Measurements from ENCODE around the gene FAM120B.

Gene FAM120B

DNA sequence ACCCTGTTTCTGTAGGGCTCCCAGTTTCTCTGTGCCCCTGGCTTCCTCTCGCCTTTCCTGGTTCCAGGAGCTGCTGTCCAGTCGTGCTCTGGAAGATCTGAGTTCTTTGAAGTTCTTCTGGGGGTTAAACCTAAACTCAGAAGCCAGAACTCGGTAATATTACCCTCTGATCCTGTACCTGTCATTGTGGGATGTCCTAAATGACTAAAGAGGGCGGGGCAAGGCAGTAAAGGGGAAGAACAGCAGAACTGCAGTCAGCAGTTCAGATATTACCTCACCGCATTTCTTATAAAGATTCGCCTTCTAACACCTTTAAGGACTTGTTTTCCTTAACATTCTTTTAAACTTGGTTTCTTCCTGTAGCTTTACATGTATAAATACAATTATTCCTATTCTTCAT lies 63.9 kb downstream of the FAM120B start:
- Mint-ChIP-seq H3K27ac (peak overlapping the region; percentile 31), H3K4me1 (peaks cover 9% of the 10 kb centered on the region)

GRCh38 chr6:170371080-170371479 lies 64.5 kb downstream of the FAM120B start:
- Mint-ChIP-seq H3K27ac (no peak overlapping the region), H3K36me3 (peaks cover 7% of the 10 kb centered on the region), H3K9me3 (no peaks in the 10 kb centered on the region)

More for the DNA sequence above, 63.9 kb downstream of the FAM120B start:
- Mint-ChIP-seq H3K9me3 (no peaks in the 10 kb centered on the region), H3K36me3 (peaks cover 6% of the 10 kb centered on the region), H3K4me3 (no peak overlapping the region), H3K27me3 (no peaks in the 10 kb centered on the region)

DNA sequence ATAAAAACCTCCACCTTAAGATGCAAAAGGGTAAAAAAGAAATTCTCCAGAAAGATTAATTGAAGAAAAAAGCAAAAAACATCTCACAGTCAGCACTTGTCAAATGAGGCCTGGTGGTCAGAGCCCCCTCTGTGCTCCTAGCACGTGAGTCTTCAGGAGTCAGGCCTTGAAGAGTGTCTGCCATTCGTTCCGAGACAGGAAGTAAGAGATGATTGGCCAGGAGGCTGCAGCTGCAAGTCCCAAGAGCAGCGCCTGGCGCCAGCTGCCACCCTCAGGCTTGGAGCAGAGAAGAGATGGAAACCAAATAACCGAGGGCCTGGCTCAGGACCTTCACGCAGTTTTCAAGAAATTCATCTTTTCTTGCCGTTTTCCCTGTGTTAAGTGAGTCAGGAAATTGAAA lies 65.0 kb downstream of the FAM120B start:
- peaks cover 10% of the 10 kb centered on the region for H3K36me3 Mint-ChIP-seq

More at GRCh38 chr6:170371080-170371479, 64.5 kb downstream of the FAM120B start:
- H3K4me3 Mint-ChIP-seq: no peak overlapping the region
- peaks cover 15% of the 10 kb centered on the region for H3K4me1 Mint-ChIP-seq
- no peaks in the 10 kb centered on the region for H3K27me3 Mint-ChIP-seq

GRCh38 chr6:170372380-170373325 lies 66.1 kb downstream of the FAM120B start:
- Mint-ChIP-seq H3K4me1 (peaks cover 22% of the 10 kb centered on the region), H3K36me3 (peaks cover 10% of the 10 kb centered on the region), H3K27ac (no peak overlapping the region), H3K4me3 (no peak overlapping the region), H3K27me3 (no peaks in the 10 kb centered on the region), H3K9me3 (no peaks in the 10 kb centered on the region)

More for the DNA sequence above, 65.0 kb downstream of the FAM120B start:
- Mint-ChIP-seq H3K4me1 (peaks cover 20% of the 10 kb centered on the region), H3K9me3 (no peaks in the 10 kb centered on the region), H3K27ac (no peak overlapping the region), H3K4me3 (no peak overlapping the region), H3K27me3 (no peaks in the 10 kb centered on the region)

DNA sequence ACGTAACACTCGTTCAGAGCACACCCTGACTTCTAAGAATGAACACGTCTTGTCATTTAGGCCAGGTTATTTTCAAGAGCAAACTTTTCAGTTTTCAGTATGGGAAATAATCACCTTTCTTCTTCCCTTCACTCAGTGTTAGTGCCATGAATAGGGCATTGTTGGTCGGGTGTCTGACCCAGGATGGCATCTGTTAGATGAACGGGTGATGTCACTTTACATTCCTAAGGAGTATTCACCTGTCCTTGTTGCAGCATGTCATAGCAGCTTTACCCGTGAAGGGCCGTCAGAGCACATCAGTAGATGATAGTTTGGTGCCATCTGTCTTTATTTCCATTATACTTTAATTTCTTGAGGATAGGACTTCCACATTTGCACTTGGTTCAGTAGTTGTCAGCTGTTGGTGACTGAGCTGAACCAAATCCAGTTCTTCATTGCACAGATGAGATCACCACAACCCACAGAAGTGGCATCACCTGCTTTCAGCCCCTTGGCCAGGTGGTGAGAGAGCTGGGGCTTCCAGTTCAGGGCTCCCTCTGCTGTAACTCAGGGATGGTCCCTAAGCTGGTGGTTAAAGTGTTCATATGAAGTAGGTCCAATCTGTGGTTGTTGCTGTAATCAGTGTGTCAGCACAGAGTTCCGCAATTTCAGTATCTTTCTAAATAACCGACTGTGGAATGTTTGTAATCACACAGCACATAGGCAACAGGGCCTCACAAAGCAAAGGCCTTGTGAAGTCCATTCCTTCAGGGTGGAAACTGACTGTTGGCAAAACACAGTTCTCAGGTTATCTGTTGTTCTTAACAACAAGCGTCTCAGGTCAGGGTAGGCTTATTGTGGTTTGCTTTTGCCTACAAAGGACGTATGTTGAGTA lies 68.2 kb downstream of the FAM120B start:
- no peak overlapping the region for H3K4me3 Mint-ChIP-seq
- H3K9me3 Mint-ChIP-seq: no peaks in the 10 kb centered on the region
- H3K27ac Mint-ChIP-seq: no peak overlapping the region
- H3K27me3 Mint-ChIP-seq: no peaks in the 10 kb centered on the region
- H3K36me3 Mint-ChIP-seq: peaks cover 11% of the 10 kb centered on the region
- H3K4me1 Mint-ChIP-seq: peaks cover 39% of the 10 kb centered on the region

DNA sequence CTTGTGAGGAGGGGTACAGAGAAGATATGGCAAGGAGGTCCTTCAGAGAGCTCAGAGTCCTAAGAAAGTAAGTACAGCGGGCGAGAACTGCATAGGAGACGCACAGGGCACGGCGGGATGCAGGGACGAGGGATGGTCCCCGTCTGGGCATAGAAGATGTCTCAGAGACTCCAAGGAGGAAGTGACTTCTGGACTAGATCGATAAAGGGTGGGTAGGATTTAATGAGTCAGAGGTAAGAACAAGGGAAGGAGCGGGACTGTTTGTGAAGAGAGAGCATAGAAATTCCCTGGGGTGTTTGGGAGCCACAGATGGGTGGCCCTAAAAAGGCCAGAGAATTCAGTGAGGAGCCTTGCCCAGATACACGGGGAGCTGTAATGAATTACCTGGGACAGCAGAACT lies 69.1 kb downstream of the FAM120B start:
- no peaks in the 10 kb centered on the region for H3K9me3 Mint-ChIP-seq
- peaks cover 36% of the 10 kb centered on the region for H3K4me1 Mint-ChIP-seq
- no peak overlapping the region for H3K4me3 Mint-ChIP-seq
- H3K27ac Mint-ChIP-seq: peak overlapping the region; percentile 41
- H3K27me3 Mint-ChIP-seq: no peaks in the 10 kb centered on the region
- peaks cover 11% of the 10 kb centered on the region for H3K36me3 Mint-ChIP-seq

GRCh38 chr6:170376386-170377043 lies 70.0 kb downstream of the FAM120B start:
- Mint-ChIP-seq H3K27me3 (no peaks in the 10 kb centered on the region), H3K4me1 (peaks cover 35% of the 10 kb centered on the region), H3K27ac (no peak overlapping the region), H3K9me3 (no peaks in the 10 kb centered on the region), H3K4me3 (no peak overlapping the region), H3K36me3 (peaks cover 8% of the 10 kb centered on the region)

DNA sequence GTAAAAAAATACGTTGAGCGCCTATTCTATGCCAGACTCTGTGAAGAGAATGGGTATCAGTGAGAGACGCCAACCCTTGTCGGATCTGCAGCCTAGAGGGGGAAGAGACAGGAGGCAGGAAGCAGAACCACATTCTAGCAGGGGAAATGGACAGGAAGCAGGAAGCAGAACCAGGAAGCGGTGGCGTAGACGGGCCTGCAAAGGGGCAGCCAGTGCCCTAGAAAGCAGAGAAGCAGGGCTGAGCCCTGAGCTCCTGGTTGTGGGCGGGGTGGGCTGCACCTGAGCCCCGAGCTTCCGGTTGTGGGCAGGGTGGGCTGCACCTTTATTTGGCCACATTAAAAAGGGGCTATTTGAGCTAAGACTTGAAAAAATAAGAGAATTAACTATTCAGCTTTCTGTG lies 71.9 kb downstream of the FAM120B start:
- Mint-ChIP-seq H3K9me3 (no peaks in the 10 kb centered on the region), H3K27ac (peak overlapping the region; percentile 86)

GRCh38 chr6:170381562-170381961 lies 75.0 kb downstream of the FAM120B start:
- Mint-ChIP-seq H3K27ac (no peak overlapping the region), H3K9me3 (no peaks in the 10 kb centered on the region), H3K4me1 (peaks cover 19% of the 10 kb centered on the region), H3K27me3 (no peaks in the 10 kb centered on the region), H3K4me3 (no peak overlapping the region), H3K36me3 (peaks cover 4% of the 10 kb centered on the region)

More for the DNA sequence above, 71.9 kb downstream of the FAM120B start:
- H3K36me3 Mint-ChIP-seq: peaks cover 8% of the 10 kb centered on the region
- peaks cover 35% of the 10 kb centered on the region for H3K4me1 Mint-ChIP-seq
- no peaks in the 10 kb centered on the region for H3K27me3 Mint-ChIP-seq
- H3K4me3 Mint-ChIP-seq: peak overlapping the region; percentile 15

DNA sequence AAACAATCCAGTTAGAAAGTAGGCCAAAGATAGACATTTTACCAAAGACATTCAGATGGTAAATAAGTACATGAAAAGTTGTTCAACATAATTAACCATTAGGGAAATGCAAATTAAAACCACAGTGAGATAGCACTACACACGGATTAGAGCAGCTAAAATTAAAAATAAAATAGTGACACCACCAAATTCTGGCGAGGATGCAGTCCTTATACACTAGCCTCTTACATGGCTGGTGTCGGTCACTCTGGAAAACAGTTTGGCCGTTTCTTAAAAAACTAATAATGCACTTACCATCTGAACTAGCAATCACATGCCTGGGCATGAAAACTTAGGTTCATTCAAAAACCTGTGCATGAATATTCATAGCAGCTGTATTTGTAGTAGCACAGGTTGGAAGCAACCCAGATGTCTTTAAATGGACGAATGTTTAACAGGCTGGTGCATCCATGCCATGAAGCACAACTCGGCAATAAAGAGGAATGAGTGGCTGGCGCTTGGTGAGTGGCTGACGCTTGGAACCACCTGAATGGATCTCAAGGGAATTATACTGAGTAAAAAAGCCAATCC lies 77.0 kb downstream of the FAM120B start:
- H3K9me3 Mint-ChIP-seq: no peaks in the 10 kb centered on the region
- H3K4me3 Mint-ChIP-seq: no peak overlapping the region
- H3K36me3 Mint-ChIP-seq: peaks cover 2% of the 10 kb centered on the region
- H3K4me1 Mint-ChIP-seq: peaks cover 8% of the 10 kb centered on the region
- no peaks in the 10 kb centered on the region for H3K27me3 Mint-ChIP-seq
- peak overlapping the region; percentile 84 for H3K27ac Mint-ChIP-seq

DNA sequence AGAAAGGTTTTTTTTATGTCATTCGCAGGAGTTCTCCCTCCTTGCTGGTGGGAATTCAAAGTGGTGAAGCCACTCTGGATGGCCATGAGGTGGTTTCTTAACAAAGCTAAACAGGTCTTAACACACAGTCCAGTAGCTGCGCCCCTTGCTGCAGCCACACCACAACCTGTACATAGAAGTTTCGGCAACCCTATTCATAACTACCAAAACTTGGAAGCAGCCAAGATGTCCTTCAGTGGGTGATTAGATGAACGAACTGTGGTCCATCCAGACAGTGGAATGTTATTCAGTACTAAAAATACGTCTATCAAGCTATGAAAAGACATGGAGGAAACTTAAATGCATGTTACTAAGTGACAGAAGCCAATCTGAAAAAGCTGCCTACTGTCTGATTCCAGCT lies 78.9 kb downstream of the FAM120B start:
- peaks cover 5% of the 10 kb centered on the region for H3K36me3 Mint-ChIP-seq
- no peaks in the 10 kb centered on the region for H3K27me3 Mint-ChIP-seq
- H3K4me3 Mint-ChIP-seq: no peak overlapping the region
- H3K4me1 Mint-ChIP-seq: no peaks in the 10 kb centered on the region
- H3K9me3 Mint-ChIP-seq: no peaks in the 10 kb centered on the region
- H3K27ac Mint-ChIP-seq: no peak overlapping the region

- Mint-ChIP-seq H3K27ac (no peak overlapping the region), H3K36me3 (peaks cover 10% of the 10 kb centered on the region), H3K27me3 (no peaks in the 10 kb centered on the region), H3K4me1 (no peaks in the 10 kb centered on the region), H3K4me3 (no peak overlapping the region), H3K9me3 (no peaks in the 10 kb centered on the region)
Measured at GRCh38 chr6:170388113-170388512, 81.6 kb downstream of the FAM120B start.

- H3K27ac Mint-ChIP-seq: no peak overlapping the region
Measured at GRCh38 chr6:170393033-170393432, 86.5 kb downstream of the FAM120B start.

GRCh38 chr6:170393807-170394399 lies 87.3 kb downstream of the FAM120B start:
- Mint-ChIP-seq H3K27ac (peak overlapping the region; percentile 82), H3K36me3 (peaks cover 18% of the 10 kb centered on the region), H3K4me1 (peaks cover 3% of the 10 kb centered on the region), H3K27me3 (no peaks in the 10 kb centered on the region), H3K9me3 (no peaks in the 10 kb centered on the region), H3K4me3 (no peak overlapping the region)

More at GRCh38 chr6:170393033-170393432, 86.5 kb downstream of the FAM120B start:
- Mint-ChIP-seq H3K4me1 (peaks cover 3% of the 10 kb centered on the region), H3K36me3 (peaks cover 16% of the 10 kb centered on the region), H3K9me3 (no peaks in the 10 kb centered on the region), H3K27me3 (no peaks in the 10 kb centered on the region), H3K4me3 (no peak overlapping the region)

DNA sequence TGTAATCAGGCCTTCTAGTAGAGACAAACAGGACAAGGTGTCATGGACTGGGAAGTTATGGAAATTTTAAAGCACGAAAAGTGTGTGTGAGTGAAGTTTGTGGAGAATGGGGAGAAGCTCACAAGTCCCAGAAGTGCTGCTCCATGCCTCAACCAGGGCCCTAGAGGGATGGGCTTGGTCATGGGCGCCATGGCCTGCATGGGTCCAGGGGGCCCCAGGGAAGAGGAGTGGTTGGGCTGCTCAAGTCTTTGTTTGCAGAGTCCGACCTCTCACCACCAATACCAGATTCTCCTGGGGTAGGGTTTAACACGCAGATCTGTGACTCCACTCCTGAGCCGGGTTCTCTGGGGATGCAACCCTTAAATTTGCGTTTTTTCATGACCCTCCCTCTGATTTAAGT lies 88.4 kb downstream of the FAM120B start:
- no peaks in the 10 kb centered on the region for H3K9me3 Mint-ChIP-seq
- peaks cover 15% of the 10 kb centered on the region for H3K36me3 Mint-ChIP-seq
- no peak overlapping the region for H3K4me3 Mint-ChIP-seq
- H3K27ac Mint-ChIP-seq: no peak overlapping the region
- H3K4me1 Mint-ChIP-seq: peaks cover 3% of the 10 kb centered on the region
- H3K27me3 Mint-ChIP-seq: no peaks in the 10 kb centered on the region
